Colonic mucosa (tissue), 4 donors: Measurements from ENCODE around the gene ATP7A. TPM values are rescaled to one million over a fixed set of nuclear protein-coding genes. Genes with fewer than 3 reads are reported as not detected.

Source experiments
- DNase-seq: peaks from one replicate; pipeline ENCODE4 v3.0.0-alpha.2; 2020
- H3K27ac ChIP-seq: fragments of 200-600 bp; one replicate; pipeline ENCODE4 v1.8.0; 2021
- H3K27me3 ChIP-seq: fragments of 200-600 bp; one replicate; pipeline ENCODE4 v1.8.0; 2021
- H3K36me3 ChIP-seq: fragments of 200-600 bp; one replicate; pipeline ENCODE4 v1.8.0; 2021
- H3K4me1 ChIP-seq: fragments of 200-600 bp; one replicate; pipeline ENCODE4 v1.8.0; 2021; ENCODE audit warnings: mild to moderate bottlenecking
- H3K4me3 ChIP-seq: fragments of 200-600 bp; one replicate; pipeline ENCODE4 v1.8.0; 2021
- H3K9ac ChIP-seq, 2 donors: one replicate each; pipeline ENCODE4 v1.7.0; 2013; ENCODE audit warnings: control low read depth in 2 of 2, low read depth in 2 of 2, low read length in 2 of 2
- H3K9me3 ChIP-seq: fragments of 200-600 bp; one replicate; pipeline ENCODE4 v1.8.0; 2021
- intact Hi-C: fragments of 100-400 bp; cut with DNase I; formaldehyde crosslinking; loops from one replicate; pipeline ENCODE4 v1.14.1; 2022
- total RNA-seq, 2 donors: library from RNA; stranded (reverse); fragmentation: NEBNext Ultra II Directional in 1 of 2; extraction: Animal tissue kit (Norgen Biotek cat#: 25700) in 1 of 2; gene quantifications; one replicate each; pipeline ENCODE4 v1.2.1, GENCODE V29; 2021
- TF ChIP-seq, protein P1 (sequence below): fragments of 200-600 bp; IDR thresholded peaks from one replicate; pipeline ENCODE4 v1.8.0; 2022; ENCODE audit warnings: antibody characterized with exemption, mild to moderate bottlenecking
- donor health status: healthy.
- donor health status: DM: no; HTN: no; CAD: no.
- donor health status: DM: no; HTN: no; CAD: no.

ATP7A gene
- total RNA-seq, 2 donors from 2014 or later, result 8.3 to 11.8 TPM

DNA sequence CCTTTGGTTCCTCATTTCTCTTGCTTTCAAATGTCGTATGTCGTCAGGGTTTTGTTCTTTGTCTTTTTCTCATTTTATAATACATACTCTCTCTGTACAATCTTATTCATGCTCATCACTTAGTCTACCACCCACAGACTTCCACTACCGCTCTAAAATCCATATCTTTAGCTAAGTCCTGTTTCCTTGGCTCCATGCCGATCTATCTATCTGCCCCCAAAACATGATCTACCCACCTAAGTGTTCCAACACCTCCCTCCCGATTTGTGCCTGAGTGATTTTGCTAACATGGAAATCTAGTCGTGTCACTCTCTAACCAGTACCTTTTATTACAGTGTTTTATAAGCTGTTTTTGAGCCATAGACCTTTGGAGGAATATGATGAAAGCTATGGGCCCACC, 124.6 kb downstream of the ATP7A start:
- Histone ChIP-seq H3K4me1 (no peaks in the 10 kb centered on the region), H3K9ac (no peak overlapping the region), H3K4me3 (no peak overlapping the region), H3K36me3 (no peaks in the 10 kb centered on the region), H3K27ac (no peak overlapping the region), H3K9me3 (no peaks in the 10 kb centered on the region), H3K27me3 (no peaks in the 10 kb centered on the region)
- intact Hi-C loops, result no loop called here
- no peak for DNase-seq
- TF ChIP-seq, protein P1, sequence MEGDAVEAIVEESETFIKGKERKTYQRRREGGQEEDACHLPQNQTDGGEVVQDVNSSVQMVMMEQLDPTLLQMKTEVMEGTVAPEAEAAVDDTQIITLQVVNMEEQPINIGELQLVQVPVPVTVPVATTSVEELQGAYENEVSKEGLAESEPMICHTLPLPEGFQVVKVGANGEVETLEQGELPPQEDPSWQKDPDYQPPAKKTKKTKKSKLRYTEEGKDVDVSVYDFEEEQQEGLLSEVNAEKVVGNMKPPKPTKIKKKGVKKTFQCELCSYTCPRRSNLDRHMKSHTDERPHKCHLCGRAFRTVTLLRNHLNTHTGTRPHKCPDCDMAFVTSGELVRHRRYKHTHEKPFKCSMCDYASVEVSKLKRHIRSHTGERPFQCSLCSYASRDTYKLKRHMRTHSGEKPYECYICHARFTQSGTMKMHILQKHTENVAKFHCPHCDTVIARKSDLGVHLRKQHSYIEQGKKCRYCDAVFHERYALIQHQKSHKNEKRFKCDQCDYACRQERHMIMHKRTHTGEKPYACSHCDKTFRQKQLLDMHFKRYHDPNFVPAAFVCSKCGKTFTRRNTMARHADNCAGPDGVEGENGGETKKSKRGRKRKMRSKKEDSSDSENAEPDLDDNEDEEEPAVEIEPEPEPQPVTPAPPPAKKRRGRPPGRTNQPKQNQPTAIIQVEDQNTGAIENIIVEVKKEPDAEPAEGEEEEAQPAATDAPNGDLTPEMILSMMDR, result no peak

DNA sequence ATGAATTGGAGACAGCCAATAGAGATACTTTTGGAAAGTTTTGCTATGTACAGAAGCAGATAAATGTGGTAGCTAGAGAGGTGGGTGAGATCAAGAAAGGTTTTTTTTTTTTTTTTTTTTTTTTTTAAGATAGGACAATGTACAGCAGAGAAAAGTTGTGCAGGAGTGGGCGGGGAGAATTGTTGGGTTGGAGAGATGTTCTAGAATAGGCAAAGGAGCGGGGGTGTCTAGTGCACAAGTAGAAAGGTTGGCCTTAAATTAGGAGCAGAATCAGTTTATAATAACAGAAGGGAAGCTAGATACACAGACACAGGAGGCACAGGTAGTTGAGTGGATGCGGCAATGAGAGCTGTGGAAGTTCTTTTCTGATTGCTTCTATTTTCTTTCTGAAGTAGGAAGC, 127.4 kb downstream of the ATP7A start:
- DNase-seq, result no peak
- Histone ChIP-seq H3K4me1 (no peaks in the 10 kb centered on the region), H3K27ac (no peak overlapping the region), H3K9ac (no peak overlapping the region), H3K27me3 (no peaks in the 10 kb centered on the region), H3K36me3 (no peaks in the 10 kb centered on the region), H3K4me3 (no peak overlapping the region), H3K9me3 (no peaks in the 10 kb centered on the region)
- TF ChIP-seq, protein P1, result no peak
- intact Hi-C loops, result no loop called here

DNA sequence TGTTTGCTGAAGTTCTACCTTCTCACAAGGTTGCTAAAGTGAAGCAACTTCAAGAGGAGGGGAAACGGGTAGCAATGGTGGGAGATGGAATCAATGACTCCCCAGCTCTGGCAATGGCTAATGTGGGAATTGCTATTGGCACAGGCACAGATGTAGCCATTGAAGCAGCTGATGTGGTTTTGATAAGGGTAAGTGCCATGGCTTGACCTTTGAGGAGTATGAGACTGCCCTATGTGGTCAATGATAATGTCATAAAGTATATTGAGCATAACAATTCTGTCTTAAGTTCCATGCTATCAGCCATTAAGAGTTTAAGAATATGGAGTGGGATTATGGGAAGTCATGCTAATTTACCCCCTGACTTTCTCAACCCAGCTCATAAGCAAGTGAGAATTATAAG, 132.1 kb downstream of the ATP7A start:
- no peak overlapping the region for H3K27ac ChIP-seq
- H3K4me3 ChIP-seq, result no peak overlapping the region
- no peak for DNase-seq
- H3K9ac ChIP-seq, result no peak overlapping the region
- TF ChIP-seq, protein P1, result no peak
- no peaks in the 10 kb centered on the region for H3K36me3 ChIP-seq
- intact Hi-C loops, result no loop called here
- H3K9me3 ChIP-seq, result no peaks in the 10 kb centered on the region
- no peaks in the 10 kb centered on the region for H3K4me1 ChIP-seq
- H3K27me3 ChIP-seq, result no peaks in the 10 kb centered on the region

DNA sequence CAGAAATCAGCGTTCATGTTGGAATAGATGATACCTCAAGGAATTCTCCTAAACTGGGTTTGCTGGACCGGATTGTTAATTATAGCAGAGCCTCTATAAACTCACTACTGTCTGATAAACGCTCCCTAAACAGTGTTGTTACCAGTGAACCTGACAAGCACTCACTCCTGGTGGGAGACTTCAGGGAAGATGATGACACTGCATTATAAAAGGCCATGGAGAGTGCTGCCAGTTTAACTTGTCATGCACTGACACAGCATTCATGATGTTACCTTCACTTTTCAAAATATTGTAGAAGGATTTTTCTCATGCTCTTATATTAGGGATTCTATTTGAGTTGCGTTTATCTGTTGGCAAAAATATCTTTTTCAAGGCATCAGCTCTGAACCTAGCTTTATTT, 135.9 kb downstream of the ATP7A start:
- intact Hi-C loops, result no loop called here
- Histone ChIP-seq H3K27me3 (no peaks in the 10 kb centered on the region), H3K4me3 (no peak overlapping the region), H3K9ac (no peak overlapping the region), H3K36me3 (no peaks in the 10 kb centered on the region), H3K27ac (no peak overlapping the region), H3K4me1 (no peaks in the 10 kb centered on the region), H3K9me3 (no peaks in the 10 kb centered on the region)
- TF ChIP-seq, protein P1, result no peak
- DNase-seq, result no peak

DNA sequence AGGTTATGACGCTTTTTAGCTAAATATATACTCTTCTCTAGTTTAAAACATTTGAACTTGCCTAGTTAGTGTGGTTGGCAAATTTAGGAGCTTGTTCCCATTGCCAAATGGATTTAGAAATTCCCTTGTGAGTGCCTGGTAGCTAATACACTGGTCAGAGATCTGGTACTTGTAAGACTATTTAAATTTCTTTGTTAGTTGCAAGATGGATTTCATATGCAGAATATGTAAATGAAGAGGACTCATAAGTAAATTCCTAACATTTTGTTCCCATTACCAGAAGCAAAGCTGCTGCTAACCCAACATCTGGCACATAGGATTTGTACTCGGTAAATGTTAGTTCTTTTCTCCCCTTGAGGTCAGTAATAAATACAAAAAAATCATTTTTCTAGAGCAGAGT, 137.6 kb downstream of the ATP7A start:
- TF ChIP-seq, protein P1, result no peak
- H3K27me3 ChIP-seq, result no peaks in the 10 kb centered on the region
- no peaks in the 10 kb centered on the region for H3K4me1 ChIP-seq
- no peak overlapping the region for H3K27ac ChIP-seq
- H3K9ac ChIP-seq, result no peak overlapping the region
- no peaks in the 10 kb centered on the region for H3K9me3 ChIP-seq
- no peak overlapping the region for H3K4me3 ChIP-seq
- intact Hi-C loops, result no loop called here
- H3K36me3 ChIP-seq, result no peaks in the 10 kb centered on the region
- no peak for DNase-seq

DNA sequence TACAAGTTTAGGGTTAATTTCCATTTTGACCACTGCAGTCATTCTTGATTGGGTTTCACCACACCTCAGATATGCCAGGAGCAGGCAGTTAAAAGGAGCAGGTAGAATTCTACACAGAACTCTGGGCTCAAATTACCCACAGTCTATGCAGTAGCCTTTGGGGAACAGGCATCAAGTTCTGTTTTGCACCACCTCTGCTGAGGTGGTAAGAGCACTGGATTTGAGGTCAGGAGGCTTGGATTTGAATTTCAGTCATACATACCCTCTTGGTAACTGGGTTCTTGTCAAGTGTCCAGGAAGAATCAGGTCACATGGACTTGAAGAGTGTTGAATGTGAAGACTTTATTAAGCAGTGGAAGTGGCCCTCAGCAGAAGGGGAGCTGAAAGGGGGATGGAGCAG, 153.2 kb downstream of the ATP7A start:
- Histone ChIP-seq H3K27me3 (no peaks in the 10 kb centered on the region), H3K9me3 (no peaks in the 10 kb centered on the region), H3K4me3 (no peak overlapping the region), H3K9ac (no peak overlapping the region), H3K36me3 (no peaks in the 10 kb centered on the region), H3K27ac (no peak overlapping the region), H3K4me1 (no peaks in the 10 kb centered on the region)
- intact Hi-C loops, result no loop called here
- TF ChIP-seq, protein P1, result no peak
- DNase-seq, result no peak
